BE2C (cell line): ENCODE results near the gene TRABD.

Source experiments
- DNase-seq: peaks from one replicate; pipeline ENCODE4 v3.0.0-alpha.2; 2020
- H3K27me3 ChIP-seq: fragments of 250-450 bp; sonication (Bioruptor Pico); 2 replicates; pipeline ENCODE4 v1.5.1; 2020; ENCODE audit warnings: mild to moderate bottlenecking
- H3K36me3 ChIP-seq: fragments of 250-450 bp; sonication (Bioruptor Pico); 2 replicates; pipeline ENCODE4 v1.5.1; 2020; ENCODE audit warnings: mild to moderate bottlenecking
- H3K4me1 ChIP-seq: fragments of 250-450 bp; sonication (Bioruptor Pico); 2 replicates; pipeline ENCODE4 v1.5.1; 2020
- H3K4me3 ChIP-seq: 2 replicates; pipeline ENCODE4 v1.5.1; 2011; ENCODE audit warnings: low read depth, low read length
- H3K9me3 ChIP-seq: fragments of 250-450 bp; sonication (Bioruptor Pico); 2 replicates; pipeline ENCODE4 v1.5.1; 2020
- CTCF ChIP-seq: IDR thresholded peaks from 2 replicates; pipeline ENCODE4 v1.5.1; 2012; ENCODE audit warnings: mild to moderate bottlenecking, low read depth, low read length

TRABD gene

GRCh38 chr22:50215297-50216054 is 29.8 kb downstream of the TRABD start:
- DNase-seq = no peak
- no peak for TF ChIP-seq CTCF
- H3K36me3 ChIP-seq = peaks cover 79% of the 10 kb centered on the region

GRCh38 chr22:50216055-50216683 is 30.5 kb downstream of the TRABD start:
- Histone ChIP-seq H3K4me3 (no peak overlapping the region), H3K9me3 (no peaks in the 10 kb centered on the region), H3K27me3 (no peaks in the 10 kb centered on the region), H3K4me1 (peaks cover 9% of the 10 kb centered on the region; the same call in 1 of the 2 replicates), H3K36me3 (peaks cover 75% of the 10 kb centered on the region)
- DNase-seq = no peak
- no peak for TF ChIP-seq CTCF

More at GRCh38 chr22:50215297-50216054, 29.8 kb downstream of the TRABD start:
- H3K4me3 ChIP-seq = no peak overlapping the region
- H3K4me1 ChIP-seq = peaks cover 9% of the 10 kb centered on the region; the same call in 1 of the 2 replicates
- no peaks in the 10 kb centered on the region for H3K9me3 ChIP-seq
- H3K27me3 ChIP-seq = no peaks in the 10 kb centered on the region

- TF ChIP-seq CTCF = no peak
- H3K9me3 ChIP-seq = no peaks in the 10 kb centered on the region
- no peaks in the 10 kb centered on the region for H3K27me3 ChIP-seq
- H3K4me3 ChIP-seq = no peak overlapping the region
- no peak for DNase-seq
- H3K4me1 ChIP-seq = peaks cover 9% of the 10 kb centered on the region; the same call in 1 of the 2 replicates
- peaks cover 74% of the 10 kb centered on the region for H3K36me3 ChIP-seq
Measured at GRCh38 chr22:50216684-50217520, 31.2 kb downstream of the TRABD start.

GRCh38 chr22:50217543-50218152 is 31.9 kb downstream of the TRABD start:
- H3K36me3 ChIP-seq = peaks cover 80% of the 10 kb centered on the region

More at GRCh38 chr22:50217543-50218152, 31.9 kb downstream of the TRABD start:
- no peak for DNase-seq
- H3K9me3 ChIP-seq = no peaks in the 10 kb centered on the region
- TF ChIP-seq CTCF = no peak
- peaks cover 9% of the 10 kb centered on the region; the same call in 1 of the 2 replicates for H3K4me1 ChIP-seq
- H3K27me3 ChIP-seq = no peaks in the 10 kb centered on the region
- H3K4me3 ChIP-seq = no peak overlapping the region
